ENCODE data around the gene C22orf23. TPM values are rescaled to one million over a fixed set of nuclear protein-coding genes. Genes with fewer than 3 reads are reported as not detected.

Gene C22orf23
- polyA plus RNA-seq, 1 of the 3 experiments (the other 2 are of a cell fraction): 0.33 TPM

GRCh38 chr22:37911697-37912096 is 41.7 kb downstream of the C22orf23 start:
- Histone ChIP-seq H3K9me3 (no peaks in the 10 kb centered on the region), H3K9ac (no peak overlapping the region), H3F3A (replicated peaks; ENCODE audit: insufficient read depth) (no peaks in the 10 kb centered on the region), H3K27me3 (ENCODE audit: insufficient read depth) (no peaks in the 10 kb centered on the region), H3K36me3 (replicated peaks in 1 of 2; ENCODE audit: control insufficient read depth in 1 of 2, insufficient read depth in 2 of 2, low read length in 1 of 2) (peaks cover 6 to 13% of the 10 kb centered on the region in 2 experiments), H3K4me2 (no peak overlapping the region), H4K20me1 (ENCODE audit: insufficient read depth) (peaks cover 40% of the 10 kb centered on the region), H3K4me1 (ENCODE audit: control insufficient read depth in 1 of 2, insufficient read depth in 2 of 2, low read depth in 1 of 2, low read length in 1 of 2) (peaks cover 0 to 11% of the 10 kb centered on the region in 2 experiments; a peak in 1 of 4 replicates), H2AFZ (ENCODE audit: low read depth) (no peak overlapping the region), H3K9me2 (no peaks in the 10 kb centered on the region), H3K27ac (ENCODE audit: low read depth in 2 of 2, low read length in 1 of 2) (no peak overlapping the region), H3K4me3 (ENCODE audit: low read depth in 2 of 2, low read length in 1 of 2) (no peak overlapping the region), H3K79me2 (ENCODE audit: insufficient read depth) (peaks cover 58% of the 10 kb centered on the region)
- no peak for TF ChIP-seq JUND (IDR thresholded peaks at IDR 0.05)
- TF ChIP-seq RXRA (IDR thresholded peaks at IDR 0.05; ENCODE audit: borderline replicate concordance, low read depth): no peak
- no peak for TF ChIP-seq USF1 (IDR thresholded peaks at IDR 0.05; ENCODE audit: borderline replicate concordance, low read depth)
- no peak for TF ChIP-seq TCF12 (IDR thresholded peaks at IDR 0.05)
- no peak for TF ChIP-seq CHD2 (IDR thresholded peaks at IDR 0.05; ENCODE audit: low read length, partially characterized antibody)
- no peak for TF ChIP-seq SMC3 (IDR thresholded peaks at IDR 0.05; ENCODE audit: low read depth, low read length)
- TF ChIP-seq TAF1 (IDR thresholded peaks at IDR 0.05; ENCODE audit: borderline replicate concordance, low read depth, low read length): no peak
- TF ChIP-seq, protein P1, sequence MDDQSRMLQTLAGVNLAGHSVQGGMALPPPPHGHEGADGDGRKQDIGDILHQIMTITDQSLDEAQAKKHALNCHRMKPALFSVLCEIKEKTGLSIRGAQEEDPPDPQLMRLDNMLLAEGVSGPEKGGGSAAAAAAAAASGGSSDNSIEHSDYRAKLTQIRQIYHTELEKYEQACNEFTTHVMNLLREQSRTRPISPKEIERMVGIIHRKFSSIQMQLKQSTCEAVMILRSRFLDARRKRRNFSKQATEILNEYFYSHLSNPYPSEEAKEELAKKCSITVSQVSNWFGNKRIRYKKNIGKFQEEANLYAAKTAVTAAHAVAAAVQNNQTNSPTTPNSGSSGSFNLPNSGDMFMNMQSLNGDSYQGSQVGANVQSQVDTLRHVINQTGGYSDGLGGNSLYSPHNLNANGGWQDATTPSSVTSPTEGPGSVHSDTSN (IDR thresholded peaks at IDR 0.05): no peak
- DNase-seq: no peak
- POLR2A ChIA-PET: no interaction called here
- 90% methylated on average over 6 of the region's 8 CpGs for WGBS (ENCODE audit: low lambda C conversion rate)
- CTCF ChIA-PET: interaction anchor here (0.5 to 1.0 kb wide), 2 partner anchors 22 to 49 kb away, joined by 3 read pairs; no protein-coding TSS in a partner anchor

DNA sequence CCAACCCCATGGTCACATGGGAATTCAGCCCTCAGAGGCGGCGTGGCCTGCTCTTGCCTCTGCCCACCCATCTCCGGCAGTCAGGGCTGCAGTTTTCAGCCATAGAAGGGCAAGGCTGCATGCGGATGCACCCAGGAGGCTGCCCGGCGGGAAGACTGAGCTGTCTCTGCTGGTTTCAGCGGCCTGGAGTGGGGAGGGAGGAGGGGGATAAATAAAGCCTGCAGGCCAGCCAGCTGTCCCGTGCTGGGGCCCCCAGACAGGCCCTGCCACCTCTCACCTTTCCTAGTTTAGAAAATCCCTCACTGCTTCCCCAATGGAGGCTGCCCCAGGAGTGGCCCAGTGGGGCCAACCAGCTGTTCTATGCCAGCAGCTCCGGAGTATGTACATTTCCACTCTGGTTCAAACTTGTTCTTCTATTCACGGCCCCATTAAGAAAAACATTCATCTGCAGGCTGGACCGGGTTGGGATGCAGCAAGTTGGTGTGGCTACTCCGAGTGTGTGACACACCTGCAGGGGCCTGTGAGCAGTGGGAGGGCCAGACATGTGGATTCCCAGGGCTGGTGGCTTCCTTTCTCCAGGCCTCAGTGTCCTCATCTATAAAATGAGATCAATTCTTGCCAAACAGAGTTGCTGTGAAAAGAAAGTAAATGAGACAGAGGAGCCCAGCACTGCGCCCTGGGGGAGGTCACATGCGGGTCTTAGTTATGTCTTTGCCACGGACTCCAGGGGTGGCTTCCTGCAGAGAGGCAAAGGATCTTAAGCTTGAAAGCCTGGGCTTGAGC is 42.3 kb downstream of the C22orf23 start:
- H3K4me1 ChIP-seq (ENCODE audit: control insufficient read depth in 1 of 2, insufficient read depth in 2 of 2, low read depth in 1 of 2, low read length in 1 of 2): peaks cover 0 to 11% of the 10 kb centered on the region in 2 experiments; a peak in 1 of 4 replicates
- H3K9me3 ChIP-seq: no peaks in the 10 kb centered on the region
- CTCF ChIA-PET: interaction anchor here (1.1 to 1.4 kb wide), 2 partner anchors 15 to 48 kb away, joined by 3 to 5 read pairs; no protein-coding TSS in a partner anchor
- H3K27me3 ChIP-seq (ENCODE audit: insufficient read depth): no peaks in the 10 kb centered on the region
- H3K9ac ChIP-seq: no peak overlapping the region
- 90% methylated on average over 11 of the region's 15 CpGs for WGBS (ENCODE audit: low lambda C conversion rate)
- no peak overlapping the region for H2AFZ ChIP-seq (ENCODE audit: low read depth)
- peaks cover 0 to 11% of the 10 kb centered on the region in 2 experiments for H3K36me3 ChIP-seq (replicated peaks in 1 of 2; ENCODE audit: control insufficient read depth in 1 of 2, insufficient read depth in 2 of 2, low read length in 1 of 2)
- POLR2A ChIA-PET: interaction anchor here (0.6 kb wide), 1 partner anchor 19 kb away, joined by 3 read pairs; no protein-coding TSS in a partner anchor
- peaks cover 40% of the 10 kb centered on the region for H4K20me1 ChIP-seq (ENCODE audit: insufficient read depth)
- H3K27ac ChIP-seq (ENCODE audit: low read depth in 2 of 2, low read length in 1 of 2): no peak overlapping the region
- no peak overlapping the region for H3K4me2 ChIP-seq
- DNase-seq: no peak
- H3K9me2 ChIP-seq: no peaks in the 10 kb centered on the region
- H3K4me3 ChIP-seq (ENCODE audit: low read depth in 2 of 2, low read length in 1 of 2): no peak overlapping the region
- no peak for TF ChIP-seq CHD2 (IDR thresholded peaks at IDR 0.05; ENCODE audit: low read length, partially characterized antibody)
- no peak for TF ChIP-seq SMC3 (IDR thresholded peaks at IDR 0.05; ENCODE audit: low read depth, low read length)
- no peak for TF ChIP-seq SIN3A (IDR thresholded peaks at IDR 0.05; ENCODE audit: borderline replicate concordance, low read depth, low read length)
- TF ChIP-seq CTCF (IDR thresholded peaks at IDR 0.05): no peak
- no peak for TF ChIP-seq MEF2A (IDR thresholded peaks at IDR 0.05; ENCODE audit: borderline replicate concordance, low read depth)
- no peak for TF ChIP-seq JUND (IDR thresholded peaks at IDR 0.05)
- H3F3A ChIP-seq (replicated peaks; ENCODE audit: insufficient read depth): no peaks in the 10 kb centered on the region
- H3K79me2 ChIP-seq (ENCODE audit: insufficient read depth): peaks cover 62% of the 10 kb centered on the region
